ENCODE measurements around the gene ZNF74. TPM values are rescaled to one million over a fixed set of nuclear protein-coding genes. Genes with fewer than 3 reads are reported as not detected.
"Not testable (repeated sequence)": the region's sequence is repeated elsewhere in the genome, so short reads cannot be mapped to it uniquely, and the experiment has no call there.

Gene ZNF74
- total and polyA plus RNA-seq, 2 donors (not counting 1 experiment from before 2014, with no cell fraction given), result 2.5 to 13.0 TPM

- Histone ChIP-seq H3K36me3 (ENCODE audit: control insufficient read depth, insufficient read depth, low read length) (no peaks in the 10 kb centered on the region), H3K9ac (ENCODE audit: insufficient read depth, low read length) (no peak overlapping the region), H4K20me1 (ENCODE audit: control insufficient read depth, extremely low read depth, insufficient read depth, low read length) (no peaks in the 10 kb centered on the region), H3K4me2 (ENCODE audit: extremely low read depth, insufficient read depth, low read length) (no peak overlapping the region), H3K9me3 (ENCODE audit: control insufficient read depth, insufficient read depth, low read depth, low read length) (no peaks in the 10 kb centered on the region), H3K27ac (ENCODE audit: insufficient read depth, low read length) (no peak overlapping the region), H3K4me3 (replicated peaks in 1 of 4; ENCODE audit: control extremely low read depth in 1 of 4, insufficient read depth in 1 of 4, low read depth in 3 of 4, low read length in 4 of 4) (no peak overlapping the region), H2AFZ (ENCODE audit: low read length) (no peak overlapping the region), H3K79me2 (ENCODE audit: control insufficient read depth, insufficient read depth, low read length) (no peaks in the 10 kb centered on the region), H3K27me3 (ENCODE audit: control insufficient read depth, insufficient read depth, low read length) (peaks cover 3% of the 10 kb centered on the region), H3K4me1 (ENCODE audit: control insufficient read depth, extremely low read depth, insufficient read depth, low read length) (no peaks in the 10 kb centered on the region)
- DNase-seq (ENCODE audit: low read depth in 2 of 2), result no peak
- TF ChIP-seq CTCF (conservative IDR thresholded peaks at IDR 0.05 in 1 of 2, IDR thresholded peaks at IDR 0.05 in 1 of 2; ENCODE audit: low read depth in 1 of 2, low read length in 2 of 2), result no peak
- TF ChIP-seq EZH2 (IDR thresholded peaks at IDR 0.05; ENCODE audit: low read length, missing control alignments), result no peak
Measured at GRCh38 chr22:20389288-20389687, 4.7 kb upstream of the ZNF74 start.

DNA sequence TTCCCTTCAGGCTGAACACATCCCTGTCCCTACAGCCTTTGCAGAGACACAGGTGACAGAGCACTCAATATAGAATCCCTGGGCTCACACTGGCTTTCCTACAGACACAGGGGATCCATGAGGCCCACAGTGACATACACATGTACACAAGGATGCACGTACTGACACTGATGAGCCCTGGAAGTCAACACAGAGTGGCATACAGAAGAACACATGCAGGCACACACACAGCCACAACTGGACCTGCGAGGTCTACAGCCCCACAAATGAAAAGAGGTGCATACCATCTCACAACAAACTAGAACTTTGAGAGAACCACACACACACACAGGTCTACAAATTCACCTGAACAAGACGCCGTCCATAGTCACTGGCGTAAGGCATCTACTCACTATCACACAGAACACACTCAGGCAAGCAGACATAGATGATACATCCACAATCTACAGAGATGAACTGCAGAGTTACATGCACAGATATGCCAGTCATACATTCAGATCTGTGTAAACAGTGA, 3.5 kb upstream of the ZNF74 start:
- no peak overlapping the region for H3K4me3 ChIP-seq (replicated peaks in 1 of 4; ENCODE audit: control extremely low read depth in 1 of 4, insufficient read depth in 1 of 4, low read depth in 3 of 4, low read length in 4 of 4)
- H3K27ac ChIP-seq (ENCODE audit: insufficient read depth, low read length), result no peak overlapping the region
- no peaks in the 10 kb centered on the region for H3K9me3 ChIP-seq (ENCODE audit: control insufficient read depth, insufficient read depth, low read depth, low read length)
- no peak for DNase-seq (ENCODE audit: low read depth in 2 of 2)
- peaks cover 3% of the 10 kb centered on the region for H3K27me3 ChIP-seq (ENCODE audit: control insufficient read depth, insufficient read depth, low read length)
- no peaks in the 10 kb centered on the region for H3K36me3 ChIP-seq (ENCODE audit: control insufficient read depth, insufficient read depth, low read length)
- TF ChIP-seq EZH2 (IDR thresholded peaks at IDR 0.05; ENCODE audit: low read length, missing control alignments), result no peak
- no peak for TF ChIP-seq CTCF (conservative IDR thresholded peaks at IDR 0.05 in 1 of 2, IDR thresholded peaks at IDR 0.05 in 1 of 2; ENCODE audit: low read depth in 1 of 2, low read length in 2 of 2)
- no peak overlapping the region for H2AFZ ChIP-seq (ENCODE audit: low read length)
- H3K4me2 ChIP-seq (ENCODE audit: extremely low read depth, insufficient read depth, low read length), result no peak overlapping the region
- H3K4me1 ChIP-seq (ENCODE audit: control insufficient read depth, extremely low read depth, insufficient read depth, low read length), result no peaks in the 10 kb centered on the region
- H3K9ac ChIP-seq (ENCODE audit: insufficient read depth, low read length), result no peak overlapping the region
- peaks cover 3% of the 10 kb centered on the region for H3K79me2 ChIP-seq (ENCODE audit: control insufficient read depth, insufficient read depth, low read length)
- no peaks in the 10 kb centered on the region for H4K20me1 ChIP-seq (ENCODE audit: control insufficient read depth, extremely low read depth, insufficient read depth, low read length)

DNA sequence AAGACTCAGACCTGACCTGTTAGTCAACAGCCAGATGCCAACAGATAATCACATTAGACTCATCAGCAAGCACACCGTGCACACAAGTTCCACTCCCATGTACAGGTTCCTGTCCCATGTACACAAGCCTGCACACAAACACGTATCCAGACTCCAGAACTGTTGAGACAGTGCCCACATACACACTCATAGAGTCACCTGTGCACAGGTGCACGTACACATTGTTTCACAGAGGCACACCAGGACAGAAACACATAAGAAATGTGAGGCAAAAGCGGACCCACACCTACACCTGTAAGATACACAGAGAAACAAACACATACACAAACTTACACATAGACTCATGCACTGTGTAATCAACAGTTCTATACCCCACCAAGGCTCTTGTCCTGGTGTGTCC, 2.7 kb upstream of the ZNF74 start:
- no peak overlapping the region for H3K4me3 ChIP-seq (replicated peaks in 1 of 4; ENCODE audit: control extremely low read depth in 1 of 4, insufficient read depth in 1 of 4, low read depth in 3 of 4, low read length in 4 of 4)
- DNase-seq (ENCODE audit: low read depth in 2 of 2), result no peak
- TF ChIP-seq CTCF (conservative IDR thresholded peaks at IDR 0.05 in 1 of 2, IDR thresholded peaks at IDR 0.05 in 1 of 2; ENCODE audit: low read depth in 1 of 2, low read length in 2 of 2), result no peak
- TF ChIP-seq EZH2 (IDR thresholded peaks at IDR 0.05; ENCODE audit: low read length, missing control alignments), result no peak
- no peak overlapping the region for H3K9ac ChIP-seq (ENCODE audit: insufficient read depth, low read length)
- peaks cover 3% of the 10 kb centered on the region for H3K27me3 ChIP-seq (ENCODE audit: control insufficient read depth, insufficient read depth, low read length)
- no peak overlapping the region for H3K4me2 ChIP-seq (ENCODE audit: extremely low read depth, insufficient read depth, low read length)
- no peaks in the 10 kb centered on the region for H4K20me1 ChIP-seq (ENCODE audit: control insufficient read depth, extremely low read depth, insufficient read depth, low read length)
- no peaks in the 10 kb centered on the region for H3K9me3 ChIP-seq (ENCODE audit: control insufficient read depth, insufficient read depth, low read depth, low read length)
- no peak overlapping the region for H3K27ac ChIP-seq (ENCODE audit: insufficient read depth, low read length)
- H3K79me2 ChIP-seq (ENCODE audit: control insufficient read depth, insufficient read depth, low read length), result peaks cover 3% of the 10 kb centered on the region
- H2AFZ ChIP-seq (ENCODE audit: low read length), result no peak overlapping the region
- H3K4me1 ChIP-seq (ENCODE audit: control insufficient read depth, extremely low read depth, insufficient read depth, low read length), result no peaks in the 10 kb centered on the region
- no peaks in the 10 kb centered on the region for H3K36me3 ChIP-seq (ENCODE audit: control insufficient read depth, insufficient read depth, low read length)

DNA sequence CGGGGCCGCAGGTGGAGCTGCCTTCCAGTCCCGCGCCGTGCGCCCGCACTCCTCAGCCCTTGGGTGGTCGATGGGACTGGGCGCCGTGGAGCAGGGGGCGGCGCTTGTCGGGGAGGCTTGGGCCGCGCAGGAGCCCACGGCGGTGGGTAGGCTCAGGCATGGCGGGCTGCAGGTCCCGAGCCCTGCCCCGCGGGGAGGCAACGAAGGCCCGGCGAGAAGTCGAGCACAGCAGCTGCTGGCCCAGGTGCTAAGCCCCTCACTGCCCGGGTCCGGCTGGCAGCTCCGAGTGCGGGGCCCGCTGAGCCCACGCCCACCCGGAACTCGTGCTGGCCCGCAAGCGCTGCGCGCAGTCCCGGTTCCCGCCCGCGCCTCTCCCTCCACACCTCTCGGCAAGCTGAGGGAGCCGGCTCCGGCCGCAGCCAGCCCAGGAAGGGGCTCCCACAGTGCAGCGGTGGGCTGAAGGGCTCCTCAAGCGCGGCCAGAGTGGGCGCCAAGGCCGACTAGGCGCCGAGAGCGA, 1.5 kb upstream of the ZNF74 start:
- not testable (repeated sequence) for H3K9me3 ChIP-seq (ENCODE audit: control insufficient read depth, insufficient read depth, low read depth, low read length); H3K4me1 ChIP-seq (ENCODE audit: control insufficient read depth, extremely low read depth, insufficient read depth, low read length); H3K27ac ChIP-seq (ENCODE audit: insufficient read depth, low read length); H3K27me3 ChIP-seq (ENCODE audit: control insufficient read depth, insufficient read depth, low read length); H3K4me3 ChIP-seq (replicated peaks in 1 of 4; ENCODE audit: control extremely low read depth in 1 of 4, insufficient read depth in 1 of 4, low read depth in 3 of 4, low read length in 4 of 4); DNase-seq (ENCODE audit: low read depth in 2 of 2); H4K20me1 ChIP-seq (ENCODE audit: control insufficient read depth, extremely low read depth, insufficient read depth, low read length); H3K79me2 ChIP-seq (ENCODE audit: control insufficient read depth, insufficient read depth, low read length); H3K4me2 ChIP-seq (ENCODE audit: extremely low read depth, insufficient read depth, low read length); H2AFZ ChIP-seq (ENCODE audit: low read length); H3K36me3 ChIP-seq (ENCODE audit: control insufficient read depth, insufficient read depth, low read length); H3K9ac ChIP-seq (ENCODE audit: insufficient read depth, low read length)

All from fibroblast of lung (primary cell).